T-helper 2 cell treated with Interferon-gamma antibody and Interleukin-4, amounts not matched to agents 100 ng/mL and 5 ng/mL, for 36 hours (primary cell): Measurements from ENCODE around the gene MAGEC1. TPM values are rescaled to one million over a fixed set of nuclear protein-coding genes. Genes with fewer than 3 reads are reported as not detected.

Experiments used
- total RNA-seq: library from RNA; stranded (reverse); gene quantifications from 2 replicates; pipeline ENCODE4 v1.2.3, GENCODE V29; 2022

The MAGEC1 gene
- total RNA-seq, 1 donor from 2014 or later, result not detected

Other genes with a start within 250 kb of the MAGEC1 start
- gene SPANXD, start 205.2 kb upstream of the MAGEC1 start, total RNA-seq, result not detected in 2 replicates
- not detected in 2 replicates for gene MAGEC3, start 65.6 kb upstream of the MAGEC1 start, total RNA-seq